GM12878 (cell line): ENCODE measurements around the gene ITPKB. TPM values are rescaled to one million over a fixed set of nuclear protein-coding genes. Genes with fewer than 3 reads are reported as not detected.

Experiments
- ATAC-seq: fragments of 200-7000 bp; cut with Tn5 transposase; 3 replicates; pipeline ENCODE4 v1.9.1; 2020; ENCODE audit warnings: mild to moderate bottlenecking, moderate library complexity
- BruUV-seq: library from RNA; stranded (reverse); fragments of 400-500 nt; replicated peaks from 2 replicates; lab custom pipeline; 2021; lab: Mats Ljungman, UMichigan
- CTCF ChIA-PET: fragments of 300-600 bp; sonication (Branson Sonifier 250); formaldehyde crosslinking; extraction: SDS; loops from one replicate; lab custom pipeline; 2021; ENCODE audit warnings: inconsistent platforms; lab: Yijun Ruan, JAX
- POLR2A ChIA-PET: fragments of 350-600 bp; formaldehyde crosslinking; extraction: SDS; loops from one replicate; lab custom pipeline; 2021; ENCODE audit warnings: inconsistent platforms; lab: Charles Lee
- RAD21 ChIA-PET: fragments of 300-600 bp; sonication (Branson Sonifier 250); formaldehyde crosslinking; loops from one replicate; lab custom pipeline; 2023; ENCODE audit warnings: antibody characterized with exemption; ENCODE audit not compliant: unreplicated experiment; lab: Charles Lee
- SMC1A ChIA-PET: fragments of 300-600 bp; sonication (Branson Sonifier 250); formaldehyde crosslinking; loops from one replicate; lab custom pipeline; 2023; ENCODE audit not compliant: unreplicated experiment, uncharacterized antibody; lab: Charles Lee
- DNase-seq: peaks from one replicate; pipeline ENCODE4 v3.0.0-alpha.2; 2011; ENCODE audit warnings: low read depth, low spot score
- FAIRE-seq: peaks from 3 replicates; lab custom pipeline; 2011; peaks lifted over from hg19 to GRCh38; lab: Jason Lieb, UNC
- H2AFZ ChIP-seq: 2 replicates; pipeline ENCODE4 v1.6.0; 2011; ENCODE audit warnings: low read depth, low read length, control low read depth; ENCODE audit not compliant: control insufficient read depth
- H3K27ac ChIP-seq: 2 replicates; pipeline ENCODE4 v1.5.1; 2011; ENCODE audit warnings: control low read depth; ENCODE audit not compliant: control insufficient read depth, insufficient read depth
- H3K27me3 ChIP-seq, 2 experiments: replicated peaks in 1 of 2; 2 replicates each; pipeline versions ENCODE4 v1.6.0 to v1.6.1; 2011; ENCODE audit warnings: low read length in 1 of 2; ENCODE audit not compliant: control insufficient read depth in 2 of 2, insufficient read depth in 2 of 2
- H3K36me3 ChIP-seq, 2 experiments: 2 replicates each; pipeline ENCODE4 v1.5.1; 2011; ENCODE audit warnings: low read length in 1 of 2; ENCODE audit not compliant: control insufficient read depth in 2 of 2, insufficient read depth in 2 of 2
- H3K4me1 ChIP-seq: 2 replicates; pipeline ENCODE4 v1.6.1; 2011; ENCODE audit warnings: mild to moderate bottlenecking, low read length, moderate library complexity, mixed read lengths; ENCODE audit not compliant: control insufficient read depth, insufficient read depth
- H3K4me2 ChIP-seq: 2 replicates; pipeline ENCODE4 v1.6.0; 2011; ENCODE audit warnings: control low read depth; ENCODE audit not compliant: control insufficient read depth, insufficient read depth
- H3K4me3 ChIP-seq: fragments of 200-600 bp; sonication (generic); 2 replicates; pipeline ENCODE4 v1.5.1; 2016
- H3K79me2 ChIP-seq: 2 replicates; pipeline ENCODE4 v1.6.0; 2011; ENCODE audit warnings: low read length; ENCODE audit not compliant: control insufficient read depth, insufficient read depth
- H3K9ac ChIP-seq: 2 replicates; pipeline ENCODE4 v1.8.0; 2011; ENCODE audit warnings: low read length, control low read depth, mixed read lengths; ENCODE audit not compliant: control insufficient read depth, insufficient read depth
- H3K9me3 ChIP-seq: replicated peaks from 3 replicates; pipeline ENCODE4 v1.5.1; 2011; ENCODE audit warnings: mild to moderate bottlenecking, low read length; ENCODE audit not compliant: control insufficient read depth, insufficient read depth
- H4K20me1 ChIP-seq: 2 replicates; pipeline ENCODE4 v1.6.0; 2011; ENCODE audit not compliant: control insufficient read depth, insufficient read depth
- ASH2L ChIP-seq: fragments of 300-600, 200-600 bp; sonication (generic); IDR thresholded peaks from 2 replicates; pipeline ENCODE4 v1.6.1; 2017; ENCODE audit warnings: low read depth, mild to moderate bottlenecking, borderline replicate concordance
- CHD1 ChIP-seq: IDR thresholded peaks from 2 replicates; pipeline ENCODE4 v1.6.1; 2012; ENCODE audit warnings: low read depth, low read length, improper control_type of control experiment
- CTCF ChIP-seq, 3 experiments: IDR thresholded peaks in 2 of 3; conservative IDR thresholded peaks in 1 of 3; 2 replicates each; pipeline ENCODE4 v1.5.1; 2011; ENCODE audit warnings: low read depth in 3 of 3, low read length in 3 of 3, mild to moderate bottlenecking in 3 of 3, control low read depth in 2 of 3, moderate library complexity in 2 of 3, inconsistent platforms in 1 of 3, mixed read lengths in 1 of 3; ENCODE audit not compliant: control insufficient read depth in 2 of 3, insufficient read depth in 1 of 3; ENCODE audit errors: extremely low read depth in 1 of 3
- ETV6 ChIP-seq, 2 experiments: fragments of 450-650 bp in 1 of 2; IDR thresholded peaks in 1 of 2; conservative IDR thresholded peaks in 1 of 2; 2 replicates each; pipeline ENCODE4 v1.6.1; 2014; ENCODE audit warnings: antibody characterized with exemption in 1 of 2, borderline replicate concordance in 1 of 2, low read depth in 1 of 2, mild to moderate bottlenecking in 1 of 2, moderate library complexity in 1 of 2
- EZH2 ChIP-seq: IDR thresholded peaks from 2 replicates; pipeline ENCODE4 v1.6.1; 2012; ENCODE audit warnings: low read depth, mild to moderate bottlenecking, control low read depth, inconsistent platforms, low read length, borderline replicate concordance; ENCODE audit not compliant: control insufficient read depth
- HDAC6 ChIP-seq: fragments of 200-600 bp; sonication (generic); IDR thresholded peaks from one replicate; pipeline ENCODE4 v1.8.0; 2017; ENCODE audit warnings: antibody characterized with exemption; ENCODE audit not compliant: unreplicated experiment
- HDGF ChIP-seq: fragments of 450-650 bp; IDR thresholded peaks from 2 replicates; pipeline ENCODE4 v1.6.1; 2016; ENCODE audit warnings: antibody characterized with exemption
- RELA ChIP-seq: fragments of 450-650 bp; IDR thresholded peaks from 2 replicates; pipeline ENCODE4 v1.8.0; 2014; ENCODE audit warnings: borderline replicate concordance; ENCODE audit not compliant: partially characterized antibody
- STAT3 ChIP-seq: IDR thresholded peaks from 2 replicates; pipeline ENCODE4 v1.6.1; 2011; ENCODE audit warnings: low read depth, low read length, improper control_type of control experiment
- TARDBP ChIP-seq: IDR thresholded peaks from 2 replicates; pipeline ENCODE4 v1.6.1; 2016; ENCODE audit warnings: borderline replicate concordance
- ZNF207 ChIP-seq: fragments of 450-650 bp; IDR thresholded peaks from 2 replicates; pipeline ENCODE4 v1.6.1; 2014; ENCODE audit warnings: antibody characterized with exemption, mild to moderate bottlenecking, borderline replicate concordance
- ZNF217 ChIP-seq: fragments of 450-650 bp; IDR thresholded peaks from 2 replicates; pipeline ENCODE4 v1.6.1; 2017; ENCODE audit warnings: antibody characterized with exemption, mild to moderate bottlenecking
- ZNF384 ChIP-seq: IDR thresholded peaks from 2 replicates; pipeline ENCODE4 v1.6.1; 2012; ENCODE audit warnings: low read depth, mild to moderate bottlenecking, low read length, improper control_type of control experiment, borderline replicate concordance
- WGBS: methylation state at CpG from one replicate; pipeline ENCODE4 v1.1.6; 2016; ENCODE audit warnings: low lambda C conversion rate; ENCODE audit not compliant: insufficient replicate concordance, insufficient coverage; ENCODE audit errors: missing lambda C conversion rate; 5-methylcytosine and 5-hydroxymethylcytosine counted together
- in situ Hi-C: fragments of 300-500 bp; cut with MboI; formaldehyde crosslinking; loops from 9 replicates; pipeline ENCODE4 v1.14.3; 2018; ENCODE audit warnings: mixed read lengths
- intact Hi-C: fragments of 100-400 bp; cut with micrococcal nuclease; formaldehyde crosslinking; loops from one replicate; pipeline ENCODE4 v1.14.2; 2022; ENCODE audit not compliant: unreplicated experiment
- polyA plus RNA-seq, 11 experiments: library from polyadenylated mRNA; depleted of rRNA in 4 of 11; unstranded in 6 of 11; stranded (reverse) in 5 of 11; fragments of >200 nt; fragmentation: Nextera tagmentation in 4 of 11; fragmentation: Illumina TruSeq in 1 of 11; extraction: Ambion mirVana in 4 of 11; extraction: Trizol in 1 of 11; gene quantifications; 1 replicate in 1 of 11; 2 replicates in 10 of 11; pipeline versions ENCODE4 v1.2.1 to v1.2.3, GENCODE V29; 2011 to 2016; ENCODE audit warnings: inconsistent platforms in 2 of 11, missing spikeins in 2 of 11, low read depth in 1 of 11
- total RNA-seq, 4 experiments: library from RNA; depleted of rRNA in 3 of 4; stranded (reverse); fragments of >200 nt in 3 of 4; fragmentation: Illumina TruSeq in 1 of 4; extraction: Trizol in 1 of 4; gene quantifications; 2 replicates each; pipeline versions ENCODE4 v1.2.1 to v1.2.3, GENCODE V29; 2013 to 2021

Gene ITPKB
- total and polyA plus RNA-seq, 10 of the 15 experiments (the other 5 are each of a cell fraction or from before 2014, with no cell fraction given) = 1.3 to 38.7 (median 12.9) TPM

DNA sequence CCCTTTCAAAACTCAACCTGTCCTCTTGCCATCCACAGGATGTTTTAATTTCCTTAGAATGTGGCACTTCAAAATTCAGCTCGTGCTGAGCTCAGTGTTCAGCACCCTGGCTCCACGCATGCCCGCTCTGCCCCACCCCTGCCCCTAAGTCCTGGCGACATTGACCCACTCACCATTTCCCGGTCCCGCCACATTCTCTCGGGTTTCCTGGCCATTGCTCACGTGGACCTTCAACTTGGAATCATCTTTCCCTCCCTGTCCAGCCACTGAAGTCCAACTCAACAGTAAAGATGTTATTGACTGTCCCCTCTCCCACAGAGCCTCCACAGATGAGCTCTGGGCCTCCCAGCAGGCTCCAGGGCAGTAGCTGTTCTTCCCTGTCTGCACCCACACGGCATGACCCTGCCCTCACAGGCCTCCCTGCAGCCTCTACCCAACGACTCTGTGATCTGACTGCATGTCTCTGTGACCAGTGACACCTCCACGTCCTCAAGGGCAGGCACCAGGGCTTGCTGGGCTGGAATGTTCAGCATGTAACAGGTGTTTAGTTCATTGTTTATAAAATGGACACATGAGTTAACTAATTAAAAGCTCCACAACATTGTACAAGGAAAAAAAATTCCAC, 53.8 kb downstream of the ITPKB start:
- ATAC-seq = no peak
- FAIRE-seq = no peak
- POLR2A ChIA-PET = no interaction called here
- H3K9ac ChIP-seq = no peak overlapping the region
- H3K27ac ChIP-seq = no peak overlapping the region
- DNase-seq = no peak
- no peaks in the 10 kb centered on the region for H3K9me3 ChIP-seq
- H3K4me2 ChIP-seq = no peak overlapping the region
- H3K79me2 ChIP-seq = peaks cover 10% of the 10 kb centered on the region
- no peak for TF ChIP-seq ZNF217
- TF ChIP-seq, all 136 proteins: peak for 0
- SMC1A ChIA-PET = interaction anchor here (1.1 kb wide), 1 partner anchor 11 kb away, joined by 3 read pairs; no protein-coding TSS in a partner anchor
- H3K4me3 ChIP-seq = no peak overlapping the region
- intact Hi-C loops = no loop called here
- no TSS peak for BruUV-seq
- in situ Hi-C loops = no loop called here
- H3K4me1 ChIP-seq = peaks cover 19% of the 10 kb centered on the region
- CTCF ChIA-PET = interaction anchor here (0.8 to 3.7 kb wide), 3 partner anchors 8 to 51 kb away, joined by 3 to 40 read pairs (median 3); no protein-coding TSS in a partner anchor
- 74% methylated on average over 11 of the region's 11 CpGs for WGBS
- RAD21 ChIA-PET = no interaction called here
- no peak overlapping the region for H2AFZ ChIP-seq
- no peaks in the 10 kb centered on the region for H3K27me3 ChIP-seq
- no peaks in the 10 kb centered on the region for H4K20me1 ChIP-seq
- H3K36me3 ChIP-seq = peaks cover 2 to 5% of the 10 kb centered on the region in 2 experiments; a peak in 2 of 4 replicates

DNA sequence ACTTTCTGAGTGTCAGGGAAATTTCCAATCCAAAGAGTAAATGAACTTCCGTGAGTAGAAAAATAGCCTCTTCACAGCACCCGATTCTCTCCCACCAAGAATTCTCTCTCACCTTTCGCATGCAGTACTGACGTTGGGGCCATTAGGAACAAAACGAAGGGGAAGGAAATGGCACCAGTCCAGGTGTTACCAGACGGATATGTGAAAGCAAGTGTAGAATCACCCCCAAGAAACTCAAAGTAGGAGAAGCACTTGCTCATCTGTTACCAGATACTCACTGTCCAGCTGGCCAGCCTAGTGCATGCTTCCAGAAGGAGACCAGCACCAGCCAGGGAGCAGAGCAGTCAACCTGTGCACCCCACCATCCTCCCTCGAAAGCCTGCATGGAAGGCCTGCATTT, 55.1 kb downstream of the ITPKB start:
- RAD21 ChIA-PET = no interaction called here
- no TSS peak for BruUV-seq
- CTCF ChIA-PET = interaction anchor here (2.9 kb wide), 1 partner anchor 8 kb away, joined by 8 read pairs; no protein-coding TSS in a partner anchor
- no peak overlapping the region for H3K9ac ChIP-seq
- no peaks in the 10 kb centered on the region for H4K20me1 ChIP-seq
- intact Hi-C loops (no loop called here), in situ Hi-C loops (no loop called here)
- no peak for DNase-seq
- H3K4me3 ChIP-seq = no peak overlapping the region
- ATAC-seq = no peak
- H3K79me2 ChIP-seq = peaks cover 17% of the 10 kb centered on the region
- no peaks in the 10 kb centered on the region for H3K27me3 ChIP-seq
- peaks cover 0 to 2% of the 10 kb centered on the region in 2 experiments; a peak in 2 of 4 replicates for H3K36me3 ChIP-seq
- no peaks in the 10 kb centered on the region for H3K9me3 ChIP-seq
- WGBS = 93% methylated on average over 7 of the region's 7 CpGs
- peaks cover 30% of the 10 kb centered on the region for H3K4me1 ChIP-seq
- no peak overlapping the region for H2AFZ ChIP-seq
- H3K4me2 ChIP-seq = no peak overlapping the region
- no peak for FAIRE-seq
- SMC1A ChIA-PET = interaction anchor here (1.1 to 2.9 kb wide), 2 partner anchors 12 to 13 kb away, joined by 3 to 12 read pairs; no protein-coding TSS in a partner anchor
- H3K27ac ChIP-seq = no peak overlapping the region
- POLR2A ChIA-PET = no interaction called here
- TF ChIP-seq HDAC6 = no peak
- no peak for TF ChIP-seq CHD1
- TF ChIP-seq HDGF = no peak
- TF ChIP-seq CTCF (IDR thresholded peaks at IDR 0.05 in 2 of 3, conservative IDR thresholded peaks at IDR 0.05 in 1 of 3; ENCODE audit: control insufficient read depth in 2 of 3, extremely low read depth in 1 of 3, insufficient read depth in 1 of 3, low read depth in 3 of 3, low read length in 3 of 3) = no peak
- TF ChIP-seq ZNF384 = no peak
- TF ChIP-seq TARDBP = no peak
- no peak for TF ChIP-seq STAT3
- no peak for TF ChIP-seq EZH2
- TF ChIP-seq ETV6 (conservative IDR thresholded peaks at IDR 0.05 in 1 of 2, IDR thresholded peaks at IDR 0.05 in 1 of 2; ENCODE audit: borderline replicate concordance in 1 of 2, low read depth in 1 of 2) = no peak
- no peak for TF ChIP-seq RELA
- no peak for TF ChIP-seq ZNF207
- no peak for TF ChIP-seq ASH2L
